Measurements from ENCODE around the gene DMD.

The DMD gene

DNA sequence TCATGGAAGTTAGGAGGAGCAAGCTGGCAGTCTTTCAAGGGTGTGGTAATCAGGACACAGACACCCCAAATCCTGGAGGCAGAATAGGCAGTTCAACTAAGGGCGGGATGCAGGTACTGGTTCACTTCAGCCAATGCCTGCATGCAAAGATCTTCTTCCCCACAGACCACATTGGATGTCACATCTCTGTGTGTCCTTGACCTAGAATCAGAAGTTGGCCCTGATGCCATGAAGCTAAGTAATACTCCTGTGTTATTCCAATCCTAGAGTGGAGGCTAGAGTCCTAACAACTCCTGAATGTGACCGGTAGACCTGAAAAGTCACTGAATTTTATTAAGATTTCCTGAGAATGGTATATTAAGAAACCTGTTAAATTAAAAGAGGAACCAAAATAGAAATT is 165.5 kb downstream of the DMD start:
- DNase-seq (ENCODE audit: low read depth) = no peak
- H3K4me3 ChIP-seq (ENCODE audit: low read depth, low read length) = no peak overlapping the region
- TF ChIP-seq MYC (IDR thresholded peaks at IDR 0.05; ENCODE audit: low read depth, low read length) = no peak
- TF ChIP-seq, protein P1, sequence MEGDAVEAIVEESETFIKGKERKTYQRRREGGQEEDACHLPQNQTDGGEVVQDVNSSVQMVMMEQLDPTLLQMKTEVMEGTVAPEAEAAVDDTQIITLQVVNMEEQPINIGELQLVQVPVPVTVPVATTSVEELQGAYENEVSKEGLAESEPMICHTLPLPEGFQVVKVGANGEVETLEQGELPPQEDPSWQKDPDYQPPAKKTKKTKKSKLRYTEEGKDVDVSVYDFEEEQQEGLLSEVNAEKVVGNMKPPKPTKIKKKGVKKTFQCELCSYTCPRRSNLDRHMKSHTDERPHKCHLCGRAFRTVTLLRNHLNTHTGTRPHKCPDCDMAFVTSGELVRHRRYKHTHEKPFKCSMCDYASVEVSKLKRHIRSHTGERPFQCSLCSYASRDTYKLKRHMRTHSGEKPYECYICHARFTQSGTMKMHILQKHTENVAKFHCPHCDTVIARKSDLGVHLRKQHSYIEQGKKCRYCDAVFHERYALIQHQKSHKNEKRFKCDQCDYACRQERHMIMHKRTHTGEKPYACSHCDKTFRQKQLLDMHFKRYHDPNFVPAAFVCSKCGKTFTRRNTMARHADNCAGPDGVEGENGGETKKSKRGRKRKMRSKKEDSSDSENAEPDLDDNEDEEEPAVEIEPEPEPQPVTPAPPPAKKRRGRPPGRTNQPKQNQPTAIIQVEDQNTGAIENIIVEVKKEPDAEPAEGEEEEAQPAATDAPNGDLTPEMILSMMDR (IDR thresholded peaks at IDR 0.05; ENCODE audit: low read depth, low read length) = no peak
- no peak for TF ChIP-seq POLR2A (IDR thresholded peaks at IDR 0.05; ENCODE audit: extremely low read depth, insufficient read length)
- no peak for TF ChIP-seq MAX (IDR thresholded peaks at IDR 0.05; ENCODE audit: low read depth, low read length)

DNA sequence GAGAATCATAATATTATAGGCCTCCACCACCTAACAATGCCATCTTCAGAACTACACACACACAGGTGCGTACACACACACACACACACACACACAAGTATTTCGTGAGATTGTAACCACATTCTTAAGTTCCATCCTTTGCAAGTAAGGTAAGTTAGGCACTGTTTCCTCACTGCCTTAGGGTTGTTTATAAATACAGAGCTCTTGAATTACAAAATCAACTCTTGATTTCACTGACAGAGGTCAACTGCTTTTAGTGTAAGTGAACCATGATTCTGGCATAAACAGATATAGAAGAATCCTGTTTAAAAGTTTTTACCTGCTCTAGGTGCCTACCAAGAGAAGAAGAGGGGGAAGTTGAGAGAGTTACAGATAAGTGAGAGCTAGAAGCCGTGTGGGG is 166.1 kb downstream of the DMD start:
- DNase-seq (ENCODE audit: low read depth) = no peak
- TF ChIP-seq, protein P1 (IDR thresholded peaks at IDR 0.05; ENCODE audit: low read depth, low read length) = no peak
- no peak for TF ChIP-seq POLR2A (IDR thresholded peaks at IDR 0.05; ENCODE audit: extremely low read depth, insufficient read length)
- no peak for TF ChIP-seq MAX (IDR thresholded peaks at IDR 0.05; ENCODE audit: low read depth, low read length)
- no peak overlapping the region for H3K4me3 ChIP-seq (ENCODE audit: low read depth, low read length)

DNA sequence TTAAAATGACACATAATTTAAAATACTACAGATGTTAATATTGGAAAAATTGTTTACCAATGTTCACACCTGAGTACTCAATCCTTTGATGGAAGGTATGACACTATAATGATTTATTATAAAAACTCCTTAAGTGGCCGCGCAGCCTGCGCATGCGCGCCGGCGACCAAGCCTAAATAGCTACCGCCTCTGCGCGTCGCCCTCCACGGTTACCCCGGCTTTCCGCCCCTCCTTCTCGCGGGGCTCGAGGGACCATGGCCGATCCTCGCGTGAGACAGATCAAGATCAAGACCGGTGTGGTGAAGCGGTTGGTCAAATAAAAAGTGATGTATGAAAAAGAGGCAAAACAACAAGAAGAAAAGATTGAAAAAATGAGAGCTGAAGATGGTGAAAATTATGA is 170.2 kb downstream of the DMD start:
- no peak for DNase-seq (ENCODE audit: low read depth)
- no peak overlapping the region for H3K4me3 ChIP-seq (ENCODE audit: low read depth, low read length)
- TF ChIP-seq MYC (IDR thresholded peaks at IDR 0.05; ENCODE audit: low read depth, low read length) (no peak), POLR2A (IDR thresholded peaks at IDR 0.05; ENCODE audit: extremely low read depth, insufficient read length) (no peak), MAX (IDR thresholded peaks at IDR 0.05; ENCODE audit: low read depth, low read length) (no peak)
- TF ChIP-seq, protein P1 (IDR thresholded peaks at IDR 0.05; ENCODE audit: low read depth, low read length) = no peak

DNA sequence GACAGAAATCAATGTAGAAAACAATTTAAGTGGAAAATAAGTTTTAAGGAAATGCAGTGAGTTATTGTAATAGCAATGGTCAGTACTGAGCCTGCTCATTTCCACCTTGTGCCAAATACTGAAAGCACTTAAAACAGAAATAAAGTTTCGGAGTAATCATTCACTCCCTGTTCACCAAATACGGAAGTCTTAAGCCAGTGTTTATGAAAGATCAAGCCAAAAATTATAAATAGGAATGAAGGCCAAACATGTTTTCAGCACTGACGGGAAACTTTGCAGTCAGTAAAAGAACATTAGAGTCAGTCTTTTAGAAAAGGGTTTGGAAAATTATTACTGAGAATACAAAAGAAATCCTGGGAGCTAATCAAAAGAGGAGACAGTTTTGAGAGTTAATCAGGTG is 178.6 kb downstream of the DMD start:
- DNase-seq (ENCODE audit: low read depth) = no peak
- TF ChIP-seq POLR2A (IDR thresholded peaks at IDR 0.05; ENCODE audit: extremely low read depth, insufficient read length) (no peak), MYC (IDR thresholded peaks at IDR 0.05; ENCODE audit: low read depth, low read length) (no peak), MAX (IDR thresholded peaks at IDR 0.05; ENCODE audit: low read depth, low read length) (no peak)
- TF ChIP-seq, protein P1 (IDR thresholded peaks at IDR 0.05; ENCODE audit: low read depth, low read length) = no peak
- H3K4me3 ChIP-seq (ENCODE audit: low read depth, low read length) = no peak overlapping the region

GRCh38 chrX:33014949-33015348 is 196.4 kb downstream of the DMD start:
- no peak overlapping the region for H3K4me3 ChIP-seq (ENCODE audit: low read depth, low read length)
- no peak for DNase-seq (ENCODE audit: low read depth)
- TF ChIP-seq MYC (IDR thresholded peaks at IDR 0.05; ENCODE audit: low read depth, low read length) = no peak
- TF ChIP-seq, protein P1 (IDR thresholded peaks at IDR 0.05; ENCODE audit: low read depth, low read length) = no peak

- TF ChIP-seq, protein P1 (IDR thresholded peaks at IDR 0.05; ENCODE audit: low read depth, low read length) = no peak
- no peak for TF ChIP-seq MAX (IDR thresholded peaks at IDR 0.05; ENCODE audit: low read depth, low read length)
- TF ChIP-seq POLR2A (IDR thresholded peaks at IDR 0.05; ENCODE audit: extremely low read depth, insufficient read length) = no peak
- TF ChIP-seq MYC (IDR thresholded peaks at IDR 0.05; ENCODE audit: low read depth, low read length) = no peak
- no peak for DNase-seq (ENCODE audit: low read depth)
- no peak overlapping the region for H3K4me3 ChIP-seq (ENCODE audit: low read depth, low read length)
Observed at GRCh38 chrX:33014086-33014485, 197.3 kb downstream of the DMD start.

Data from NB4 (cell line).